Activated T-helper 1 cell treated with Interleukin-2 at 50 U/mL for 16 hours (primary cell): Measurements from ENCODE around the gene IFNA16.
"Not testable (repeated sequence)": the region's sequence is repeated elsewhere in the genome, so short reads cannot be mapped to it uniquely, and the experiment has no call there.

Source experiments
- DNase-seq: peaks from one replicate; pipeline ENCODE4 v3.0.0-alpha.2; 2020; ENCODE audit warnings: low read depth

Gene IFNA16

GRCh38 chr9:21217211-21217610, at the start of gene IFNA16:
Gene IFNA16 (minus strand): TSS chr9:21217311. CDS start chr9:21217305, 6 bp downstream.
- DNase-seq = not testable (repeated sequence)

GRCh38 chr9:21265421-21266189, 48.5 kb upstream of the IFNA16 start:
- DNase-seq = no peak

GRCh38 chr9:21255538-21256212, 38.6 kb upstream of the IFNA16 start:
- no peak for DNase-seq

- DNase-seq = no peak
Observed at GRCh38 chr9:21252721-21253547, 35.8 kb upstream of the IFNA16 start.

GRCh38 chr9:21251638-21252037, 34.5 kb upstream of the IFNA16 start:
- no peak for DNase-seq

- no peak for DNase-seq
Observed at GRCh38 chr9:21251190-21251589, 34.1 kb upstream of the IFNA16 start.

GRCh38 chr9:21244836-21245235, 27.7 kb upstream of the IFNA16 start:
- no peak for DNase-seq

- DNase-seq = no peak
Observed at GRCh38 chr9:21239911-21240310, 22.8 kb upstream of the IFNA16 start, which contains the start of gene IFNA14. Gene IFNA14 (minus strand): TSS chr9:21240005. CDS start chr9:21239935, 70 bp downstream.

- DNase-seq = not testable (repeated sequence)
Observed at GRCh38 chr9:21236360-21236714, 19.2 kb upstream of the IFNA16 start.

GRCh38 chr9:21235468-21236359, 18.6 kb upstream of the IFNA16 start:
- not testable (repeated sequence) for DNase-seq

GRCh38 chr9:21234153-21234687, 17.1 kb upstream of the IFNA16 start:
- no peak for DNase-seq

- DNase-seq = no peak
Observed at GRCh38 chr9:21233258-21233657, 16.1 kb upstream of the IFNA16 start.

GRCh38 chr9:21228122-21228521, 11.0 kb upstream of the IFNA16 start, which contains the start of gene IFNA17:
Gene IFNA17 (minus strand): TSS chr9:21228222. CDS start chr9:21228173, 49 bp downstream.
- DNase-seq = no peak

GRCh38 chr9:21213411-21214326, 3.4 kb downstream of the IFNA16 start:
- DNase-seq = not testable (repeated sequence)

- DNase-seq = not testable (repeated sequence)
Observed at GRCh38 chr9:21212160-21212559, 5.0 kb downstream of the IFNA16 start.

- not testable (repeated sequence) for DNase-seq
Observed at GRCh38 chr9:21210782-21211181, 6.3 kb downstream of the IFNA16 start.

GRCh38 chr9:21210311-21210710, 6.8 kb downstream of the IFNA16 start:
- DNase-seq = no peak

- DNase-seq = not testable (repeated sequence)
Observed at GRCh38 chr9:21207043-21207442, 10.1 kb downstream of the IFNA16 start, which contains the start of gene IFNA10. Gene IFNA10 (minus strand): TSS chr9:21207143. CDS start chr9:21207097, 46 bp downstream.

GRCh38 chr9:21205204-21205603, 11.9 kb downstream of the IFNA16 start:
- DNase-seq = no peak

GRCh38 chr9:21202105-21202504, 15.0 kb downstream of the IFNA16 start, which contains the start of gene IFNA7:
Gene IFNA7 (minus strand): TSS chr9:21202205. CDS start chr9:21202165, 40 bp downstream.
- DNase-seq = not testable (repeated sequence)
